Glutamatergic neuron (in vitro differentiated cells): ENCODE results near the gene CALML6. TPM values are rescaled to one million over a fixed set of nuclear protein-coding genes. Genes with fewer than 3 reads are reported as not detected.

Experiments used
- DNase-seq: peaks from one replicate; pipeline ENCODE4 v3.0.0; 2022
- H3K27ac Mint-ChIP-seq: one replicate; pipeline ENCODE4 v1.8.0; 2020; ENCODE audit warnings: mild to moderate bottlenecking, mixed read lengths, inconsistent platforms; ENCODE audit not compliant: unreplicated experiment
- H3K27me3 Mint-ChIP-seq: one replicate; pipeline ENCODE4 v1.8.0; 2020; ENCODE audit warnings: mild to moderate bottlenecking, moderate library complexity, mixed read lengths, inconsistent platforms; ENCODE audit not compliant: unreplicated experiment
- H3K36me3 Mint-ChIP-seq: one replicate; pipeline ENCODE4 v1.8.0; 2020; ENCODE audit warnings: mild to moderate bottlenecking, mixed read lengths, inconsistent platforms; ENCODE audit not compliant: unreplicated experiment
- H3K4me1 Mint-ChIP-seq: one replicate; pipeline ENCODE4 v1.8.0; 2020; ENCODE audit warnings: mild to moderate bottlenecking, low read depth, mixed read lengths, inconsistent platforms; ENCODE audit not compliant: unreplicated experiment
- H3K4me3 Mint-ChIP-seq: one replicate; pipeline ENCODE4 v1.8.0; 2020; ENCODE audit warnings: mild to moderate bottlenecking, mixed read lengths, inconsistent platforms; ENCODE audit not compliant: unreplicated experiment
- H3K9me3 Mint-ChIP-seq: one replicate; pipeline ENCODE4 v1.8.0; 2020; ENCODE audit warnings: mild to moderate bottlenecking, moderate library complexity, mixed read lengths, inconsistent platforms; ENCODE audit not compliant: unreplicated experiment
- total RNA-seq: library from RNA; stranded (reverse); fragmentation: NEBNext Ultra II Directional; extraction: Animal tissue kit (Norgen Biotek cat#: 25700); gene quantifications from one replicate; pipeline ENCODE4 v1.2.1, GENCODE V29; 2021; ENCODE audit not compliant: unreplicated experiment
- TF ChIP-seq, protein P1 (sequence below): fragments of 200-600 bp; sonication (generic); IDR thresholded peaks from one replicate; pipeline ENCODE4 v1.5.0; 2021; ENCODE audit not compliant: partially characterized antibody, unreplicated experiment

Gene CALML6
- total RNA-seq, 1 donor from 2014 or later, result 5.2 TPM

DNA sequence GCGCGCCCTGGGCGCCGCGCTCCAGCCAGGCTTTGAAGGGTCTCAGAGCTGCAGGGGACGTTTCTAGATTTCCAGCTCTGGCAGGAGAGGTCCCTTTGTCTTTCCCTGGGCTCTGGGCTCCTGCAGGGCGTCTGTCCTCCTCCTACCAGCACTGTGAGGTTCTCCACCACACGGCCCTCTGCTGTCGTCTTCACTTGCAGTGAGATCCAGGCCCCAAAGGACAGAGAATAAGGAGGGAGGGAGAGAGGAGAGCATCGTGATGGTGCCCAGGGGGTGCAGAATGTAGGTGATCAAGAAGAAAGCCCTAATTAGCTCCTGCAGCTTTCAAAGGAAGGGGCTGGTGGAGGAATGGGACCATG, 20.0 kb upstream of the CALML6 start:
- H3K4me1 Mint-ChIP-seq, result peaks cover 21% of the 10 kb centered on the region
- TF ChIP-seq, protein P1, sequence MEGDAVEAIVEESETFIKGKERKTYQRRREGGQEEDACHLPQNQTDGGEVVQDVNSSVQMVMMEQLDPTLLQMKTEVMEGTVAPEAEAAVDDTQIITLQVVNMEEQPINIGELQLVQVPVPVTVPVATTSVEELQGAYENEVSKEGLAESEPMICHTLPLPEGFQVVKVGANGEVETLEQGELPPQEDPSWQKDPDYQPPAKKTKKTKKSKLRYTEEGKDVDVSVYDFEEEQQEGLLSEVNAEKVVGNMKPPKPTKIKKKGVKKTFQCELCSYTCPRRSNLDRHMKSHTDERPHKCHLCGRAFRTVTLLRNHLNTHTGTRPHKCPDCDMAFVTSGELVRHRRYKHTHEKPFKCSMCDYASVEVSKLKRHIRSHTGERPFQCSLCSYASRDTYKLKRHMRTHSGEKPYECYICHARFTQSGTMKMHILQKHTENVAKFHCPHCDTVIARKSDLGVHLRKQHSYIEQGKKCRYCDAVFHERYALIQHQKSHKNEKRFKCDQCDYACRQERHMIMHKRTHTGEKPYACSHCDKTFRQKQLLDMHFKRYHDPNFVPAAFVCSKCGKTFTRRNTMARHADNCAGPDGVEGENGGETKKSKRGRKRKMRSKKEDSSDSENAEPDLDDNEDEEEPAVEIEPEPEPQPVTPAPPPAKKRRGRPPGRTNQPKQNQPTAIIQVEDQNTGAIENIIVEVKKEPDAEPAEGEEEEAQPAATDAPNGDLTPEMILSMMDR, result no peak
- peaks cover 1% of the 10 kb centered on the region for H3K9me3 Mint-ChIP-seq
- no peaks in the 10 kb centered on the region for H3K36me3 Mint-ChIP-seq
- peaks cover 12% of the 10 kb centered on the region for H3K27me3 Mint-ChIP-seq
- H3K27ac Mint-ChIP-seq, result peak overlapping the region; percentile 26
- DNase-seq, result no peak
- peak overlapping the region; percentile 43 for H3K4me3 Mint-ChIP-seq

DNA sequence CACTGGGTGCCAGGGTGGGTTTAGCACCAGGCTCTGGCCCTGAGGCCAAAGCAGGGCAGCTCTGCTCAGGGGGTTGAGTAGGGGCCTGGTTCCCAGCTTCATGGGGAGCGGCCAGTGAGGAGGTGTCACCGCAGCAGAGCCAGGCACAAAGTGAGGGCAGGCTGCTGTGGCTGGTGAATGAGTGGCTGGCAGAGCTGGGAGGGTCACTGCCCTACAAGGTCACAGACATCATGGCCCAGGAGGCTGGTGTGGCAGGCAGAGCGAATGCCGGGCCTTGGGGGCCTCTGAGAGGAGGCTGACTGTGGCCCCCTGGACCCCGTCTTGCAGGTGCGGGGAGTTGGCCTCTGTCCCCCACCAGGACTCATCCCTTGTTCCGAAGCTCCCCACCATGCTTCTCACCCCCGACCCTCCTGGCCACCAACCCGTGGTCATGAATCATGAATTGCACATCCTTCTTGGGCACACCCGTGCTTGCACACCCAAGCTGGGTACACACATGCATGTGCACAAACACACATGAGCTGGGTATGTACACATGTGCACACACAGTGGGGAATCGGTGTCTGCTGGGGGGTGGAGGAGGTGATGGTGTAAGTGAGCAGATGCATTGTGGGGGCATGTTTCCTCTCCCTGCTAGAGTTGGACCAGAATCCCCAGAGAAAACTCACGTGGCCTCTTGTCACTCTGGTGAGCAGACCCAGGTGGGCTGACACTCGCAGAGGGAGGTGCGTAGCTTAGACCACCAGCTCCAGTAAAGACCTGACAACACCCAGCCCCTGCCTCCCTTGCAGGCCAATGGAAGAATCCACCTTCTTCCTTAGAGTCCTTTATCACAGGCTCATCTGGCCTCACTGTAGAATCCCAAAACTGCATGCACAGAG, 19.4 kb upstream of the CALML6 start:
- TF ChIP-seq, protein P1, result no peak
- H3K27ac Mint-ChIP-seq, result no peak overlapping the region

DNA sequence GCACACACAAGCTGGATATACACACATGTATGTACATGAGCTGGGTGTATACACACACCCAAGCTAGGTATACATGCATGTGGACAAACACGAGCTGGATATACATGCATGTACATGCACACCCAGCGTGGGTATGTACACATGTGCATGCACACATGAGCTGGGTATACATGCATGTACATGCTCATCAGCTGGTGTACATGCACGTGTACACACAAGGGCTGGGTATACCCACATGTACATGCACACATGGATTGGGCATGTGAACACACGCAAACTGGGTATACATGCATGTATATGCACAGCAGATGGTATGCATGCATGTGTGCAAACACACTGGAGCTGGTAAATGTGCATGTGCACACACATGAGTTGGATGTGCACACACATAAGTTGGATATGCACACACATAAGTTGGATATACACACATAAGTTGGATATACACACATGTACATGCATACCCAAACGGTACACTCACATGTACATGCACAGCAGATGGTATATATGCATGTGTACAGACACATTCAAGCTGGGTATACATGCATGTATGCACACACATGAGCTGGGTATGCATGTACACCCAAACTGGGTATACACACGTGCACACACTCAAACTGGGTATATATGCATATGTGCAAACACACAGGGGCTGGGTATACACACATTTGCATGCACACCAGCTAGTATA, 16.7 kb upstream of the CALML6 start:
- TF ChIP-seq, protein P1, result no peak
- Mint-ChIP-seq H3K4me3 (no peak overlapping the region), H3K9me3 (peaks cover 1% of the 10 kb centered on the region), H3K27ac (no peak overlapping the region), H3K4me1 (peaks cover 12% of the 10 kb centered on the region), H3K27me3 (peaks cover 5% of the 10 kb centered on the region), H3K36me3 (no peaks in the 10 kb centered on the region)
- no peak for DNase-seq

More for the DNA sequence above, 19.4 kb upstream of the CALML6 start:
- DNase-seq, result no peak
- peaks cover 21% of the 10 kb centered on the region for H3K4me1 Mint-ChIP-seq
- H3K9me3 Mint-ChIP-seq, result peaks cover 1% of the 10 kb centered on the region
- no peaks in the 10 kb centered on the region for H3K36me3 Mint-ChIP-seq
- H3K27me3 Mint-ChIP-seq, result peaks cover 12% of the 10 kb centered on the region
- H3K4me3 Mint-ChIP-seq, result peak overlapping the region; percentile 30

DNA sequence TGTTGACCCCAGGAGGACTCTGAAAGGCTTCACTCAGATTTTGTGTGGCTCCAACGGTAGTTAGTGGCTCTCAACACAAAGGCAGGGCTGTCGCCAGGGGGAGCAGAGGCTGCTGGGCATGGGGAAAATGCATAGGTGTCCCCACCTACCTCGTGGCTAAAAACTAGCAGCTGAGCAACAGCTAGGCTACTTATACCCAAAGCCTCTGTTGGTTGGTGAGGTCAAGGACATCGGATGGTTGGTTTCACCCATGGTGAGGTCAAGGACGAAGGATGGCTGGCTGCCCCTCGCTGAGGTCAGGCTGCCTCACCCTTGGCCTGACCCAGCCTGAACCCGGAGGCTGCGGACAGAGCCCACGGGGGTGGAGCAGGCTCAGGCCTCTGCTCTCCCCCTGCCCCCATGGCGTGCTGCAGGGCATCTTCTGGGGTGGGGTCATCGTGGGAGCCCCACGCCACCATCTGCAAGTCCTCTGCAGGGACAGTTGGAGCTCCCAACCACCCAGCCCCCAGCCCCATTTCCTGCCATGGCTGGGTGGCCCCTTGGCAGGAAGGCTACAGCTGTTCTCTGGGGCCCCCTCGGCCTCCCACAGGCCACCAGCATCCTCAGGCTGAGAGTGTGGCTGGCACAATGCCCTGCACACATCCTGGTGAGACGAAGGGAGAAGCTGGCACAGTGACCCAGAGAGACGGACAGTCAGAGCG, 15.6 kb upstream of the CALML6 start:
- Mint-ChIP-seq H3K4me1 (peaks cover 10% of the 10 kb centered on the region), H3K9me3 (peaks cover 1% of the 10 kb centered on the region), H3K27me3 (peaks cover 5% of the 10 kb centered on the region), H3K27ac (no peak overlapping the region), H3K36me3 (no peaks in the 10 kb centered on the region), H3K4me3 (no peak overlapping the region)
- TF ChIP-seq, protein P1, result no peak
- no peak for DNase-seq
